Pancreas (tissue), 10 donors: ENCODE results near the gene OR14A2. TPM values are rescaled to one million over a fixed set of nuclear protein-coding genes. Genes with fewer than 3 reads are reported as not detected.
"Not testable (repeated sequence)": the region's sequence is repeated elsewhere in the genome, so short reads cannot be mapped to it uniquely, and the experiment has no call there.

ENCODE experiments used
- ATAC-seq, 4 donors: fragments of 200-7000 bp; cut with Tn5 transposase; one replicate each; pipeline versions ENCODE4 v1.8.0 to v1.9.1; 2020; ENCODE audit warnings: mild to moderate bottlenecking in 4 of 4, moderate library complexity in 4 of 4
- DNase-seq, 6 donors: peaks; one replicate each; pipeline ENCODE4 v3.0.0-alpha.2; 2020
- FAIRE-seq: peaks from 2 replicates; lab custom pipeline; 2012; peaks lifted over from hg19 to GRCh38; lab: Jason Lieb, UNC
- H3K27ac ChIP-seq, 4 donors: fragments of 200-600 bp; sonication (generic); 1 replicate in 3 of 4; 2 replicates in 1 of 4; pipeline versions ENCODE4 v1.5.0 to v1.8.0; 2020
- H3K27me3 ChIP-seq, 4 donors: fragments of 200-600 bp; one replicate each; pipeline ENCODE4 v1.8.0; 2021
- H3K36me3 ChIP-seq, 3 donors: fragments of 200-600 bp; sonication (generic) in 1 of 3; one replicate each; pipeline versions ENCODE4 v1.5.0 to v1.8.0; 2020 to 2021
- H3K4me1 ChIP-seq, 3 donors: fragments of 200-600 bp; one replicate each; pipeline ENCODE4 v1.8.0; 2021
- H3K4me3 ChIP-seq, 4 donors: fragments of 200-600 bp; sonication (generic) in 2 of 4; one replicate each; pipeline versions ENCODE4 v1.5.0 to v1.8.0; 2020 to 2021
- H3K9me3 ChIP-seq, 4 donors: fragments of 200-600 bp; one replicate each; pipeline ENCODE4 v1.8.0; 2021
- WGBS, 2 donors: extraction: QIAGEN DNeasy Blood & Tissue Kit; methylation state at CpG; one replicate each; pipeline ENCODE4 v1.1.7; 2013; 5-methylcytosine and 5-hydroxymethylcytosine counted together
- intact Hi-C, 3 donors: fragments of 100-400 bp; cut with DNase I; formaldehyde crosslinking; loops; one replicate each; pipeline versions ENCODE4 v1.11.1 to v1.14.2; 2022
- polyA plus RNA-seq, 2 donors: library from polyadenylated mRNA; stranded (reverse); fragments of 200-250 nt; gene quantifications; one replicate each; pipeline ENCODE4 v1.2.3, GENCODE V29; 2013
- total RNA-seq, 6 donors: library from RNA; stranded (reverse); fragmentation: NEBNext Ultra II Directional in 4 of 6; extraction: Animal tissue kit (Norgen Biotek cat#: 25700) in 4 of 6; gene quantifications; one replicate each; pipeline versions ENCODE4 v1.2.1 to v1.2.4, GENCODE V29; 2021 to 2023
- TF ChIP-seq, protein P1 (sequence below), 4 donors: fragments of 200-600 bp; sonication (generic) in 3 of 4; IDR thresholded peaks; one replicate each; pipeline versions ENCODE4 v1.5.0 to v1.8.0; 2021; ENCODE audit warnings: antibody characterized with exemption in 4 of 4
- donor health status: healthy with polysubstance abuse.
- donor health status: DM: no; HTN: no; CAD: no; lungs with moderate emphysema.
- donor health status: DM: no; HTN: no; CAD: no.
- donor health status: control.
- donor health status: control.
- donor health status: Bipolar disorder and iron deficiency.
- donor health status: DM: yes; HTN: yes; CAD: no.
- donor health status: DM: no; HTN: no; CAD: no.
- donor health status: DM: no; HTN: no; CAD: no.
- donor health status: DM: yes; HTN: yes; CAD: no.

Gene OR14A2
- total and polyA plus RNA-seq, 8 donors = not detected

DNA sequence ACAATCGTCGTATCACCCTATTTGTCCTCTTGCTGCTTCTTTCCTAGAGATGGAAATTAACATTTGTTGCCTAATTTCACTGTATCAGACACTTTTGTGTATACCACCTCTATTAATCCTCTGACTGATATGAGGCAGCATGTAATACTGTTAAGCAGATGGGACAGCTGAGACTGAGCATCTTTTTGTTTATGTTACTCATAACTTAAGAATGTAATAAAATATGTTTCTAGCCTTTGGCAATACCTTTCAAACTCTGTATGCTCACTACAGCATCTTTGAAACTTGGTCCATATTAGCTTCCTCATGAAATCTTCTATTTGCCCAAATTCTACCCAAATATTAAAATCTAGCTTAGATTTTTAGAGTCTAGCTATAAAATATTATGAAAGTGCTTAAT is 7.2 kb downstream of the OR14A2 start:
- no peak overlapping the region for H3K4me3 ChIP-seq
- no peak overlapping the region for H3K27ac ChIP-seq
- no peaks in the 10 kb centered on the region for H3K36me3 ChIP-seq
- FAIRE-seq (no peak), DNase-seq (no peak), ATAC-seq (no peak)
- intact Hi-C loops = no loop called here
- no peaks in the 10 kb centered on the region for H3K9me3 ChIP-seq
- TF ChIP-seq, protein P1, sequence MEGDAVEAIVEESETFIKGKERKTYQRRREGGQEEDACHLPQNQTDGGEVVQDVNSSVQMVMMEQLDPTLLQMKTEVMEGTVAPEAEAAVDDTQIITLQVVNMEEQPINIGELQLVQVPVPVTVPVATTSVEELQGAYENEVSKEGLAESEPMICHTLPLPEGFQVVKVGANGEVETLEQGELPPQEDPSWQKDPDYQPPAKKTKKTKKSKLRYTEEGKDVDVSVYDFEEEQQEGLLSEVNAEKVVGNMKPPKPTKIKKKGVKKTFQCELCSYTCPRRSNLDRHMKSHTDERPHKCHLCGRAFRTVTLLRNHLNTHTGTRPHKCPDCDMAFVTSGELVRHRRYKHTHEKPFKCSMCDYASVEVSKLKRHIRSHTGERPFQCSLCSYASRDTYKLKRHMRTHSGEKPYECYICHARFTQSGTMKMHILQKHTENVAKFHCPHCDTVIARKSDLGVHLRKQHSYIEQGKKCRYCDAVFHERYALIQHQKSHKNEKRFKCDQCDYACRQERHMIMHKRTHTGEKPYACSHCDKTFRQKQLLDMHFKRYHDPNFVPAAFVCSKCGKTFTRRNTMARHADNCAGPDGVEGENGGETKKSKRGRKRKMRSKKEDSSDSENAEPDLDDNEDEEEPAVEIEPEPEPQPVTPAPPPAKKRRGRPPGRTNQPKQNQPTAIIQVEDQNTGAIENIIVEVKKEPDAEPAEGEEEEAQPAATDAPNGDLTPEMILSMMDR (IDR thresholded peaks at IDR 0.05) = no peak
- H3K4me1 ChIP-seq = no peaks in the 10 kb centered on the region
- 62 to 86% methylated on average over 2 of the region's 2 CpGs for WGBS, 2 donors
- H3K27me3 ChIP-seq = no peaks in the 10 kb centered on the region

GRCh38 chr1:247738315-247738714 is 9.6 kb downstream of the OR14A2 start, which contains the start of gene OR14K1:
TSS of gene OR14K1 (plus strand) at chr1:247738615. CDS start at chr1:247738615, 0 bp downstream.
- no peaks in the 10 kb centered on the region for H3K4me1 ChIP-seq
- H3K27me3 ChIP-seq = no peaks in the 10 kb centered on the region
- DNase-seq (no peak), ATAC-seq (no peak), FAIRE-seq (no peak)
- WGBS, 2 donors = 75 to 83% methylated on average over 1 of the region's 1 CpG
- H3K27ac ChIP-seq = no peak within 1 kb of the TSS
- no peaks in the 10 kb centered on the region for H3K9me3 ChIP-seq
- TF ChIP-seq, protein P1 (IDR thresholded peaks at IDR 0.05) = no peak
- intact Hi-C loops = no loop called here
- no peaks in the 10 kb centered on the region for H3K36me3 ChIP-seq
- no peak within 1 kb of the TSS for H3K4me3 ChIP-seq

GRCh38 chr1:247721222-247721621 is 26.7 kb downstream of the OR14A2 start:
- 76 to 84% methylated on average over 4 of the region's 4 CpGs for WGBS, 2 donors
- H3K36me3 ChIP-seq = no peaks in the 10 kb centered on the region
- H3K9me3 ChIP-seq = no peaks in the 10 kb centered on the region
- H3K27ac ChIP-seq = no peak overlapping the region
- no peaks in the 10 kb centered on the region for H3K4me1 ChIP-seq
- intact Hi-C loops = no loop called here
- no peaks in the 10 kb centered on the region for H3K27me3 ChIP-seq
- TF ChIP-seq, protein P1 (IDR thresholded peaks at IDR 0.05) = no peak
- ATAC-seq = no peak
- no peak for DNase-seq
- no peak for FAIRE-seq
- H3K4me3 ChIP-seq = no peak overlapping the region

GRCh38 chr1:247716546-247716945 is 31.4 kb downstream of the OR14A2 start, which contains the start of gene OR6F1:
TSS of gene OR6F1 (minus strand) at chr1:247716646. CDS start at chr1:247712755, 3,891 bp downstream.
- H3K27me3 ChIP-seq = no peaks in the 10 kb centered on the region
- no peak for FAIRE-seq
- H3K4me3 ChIP-seq = no peak within 1 kb of the TSS
- ATAC-seq = no peak
- H3K36me3 ChIP-seq = no peaks in the 10 kb centered on the region
- H3K9me3 ChIP-seq = no peaks in the 10 kb centered on the region
- DNase-seq = no peak
- H3K27ac ChIP-seq = no peak within 1 kb of the TSS
- WGBS, 2 donors = 68 to 73% methylated on average over 3 of the region's 3 CpGs
- intact Hi-C loops = no loop called here
- TF ChIP-seq, protein P1 (IDR thresholded peaks at IDR 0.05) = no peak
- H3K4me1 ChIP-seq = no peaks in the 10 kb centered on the region

DNA sequence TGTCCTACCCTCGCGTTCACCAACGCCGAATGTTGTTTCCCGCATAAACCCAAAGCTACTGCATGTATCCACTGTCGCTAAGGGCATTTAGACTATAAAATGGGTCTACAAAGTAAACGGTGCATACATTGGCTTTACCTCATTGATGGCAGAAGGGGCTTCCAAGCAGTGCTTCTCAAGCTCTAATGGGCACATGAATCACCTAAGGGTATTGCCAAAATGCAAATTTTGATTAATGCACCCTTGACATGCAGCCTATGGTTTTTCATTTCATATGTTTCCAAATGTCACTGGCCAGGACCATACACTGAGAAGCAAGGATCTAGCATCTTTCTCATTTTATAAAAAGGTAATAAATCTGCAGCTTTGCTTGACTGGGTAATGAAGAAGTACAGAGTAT is 34.2 kb downstream of the OR14A2 start:
- intact Hi-C loops = no loop called here
- H3K4me3 ChIP-seq = no peak overlapping the region
- no peaks in the 10 kb centered on the region for H3K4me1 ChIP-seq
- no peaks in the 10 kb centered on the region for H3K36me3 ChIP-seq
- TF ChIP-seq, protein P1 (IDR thresholded peaks at IDR 0.05) = no peak
- ATAC-seq (no peak), DNase-seq (no peak), FAIRE-seq (no peak)
- H3K27me3 ChIP-seq = no peaks in the 10 kb centered on the region
- no peaks in the 10 kb centered on the region for H3K9me3 ChIP-seq
- WGBS, 2 donors = 66 to 83% methylated on average over 7 of the region's 7 CpGs
- no peak overlapping the region for H3K27ac ChIP-seq

DNA sequence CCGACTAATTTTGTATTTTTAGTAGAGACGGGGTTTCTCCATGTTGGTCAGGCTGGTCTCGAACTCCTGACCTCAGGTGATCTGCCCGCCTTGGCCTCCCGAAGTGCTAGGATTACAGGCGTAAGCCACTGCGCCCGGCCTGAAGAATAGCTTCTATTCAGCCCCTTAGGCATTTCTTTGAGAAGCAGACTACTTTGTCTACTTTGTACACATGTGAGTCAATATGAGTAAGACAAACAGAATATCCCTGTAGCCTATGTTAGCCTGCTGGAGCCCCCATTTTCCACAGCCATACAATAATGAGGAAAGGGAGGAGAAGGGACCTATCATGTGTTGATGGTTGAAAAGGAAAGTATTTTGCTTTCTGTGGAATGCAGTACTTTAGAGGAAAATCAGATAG is 37.3 kb downstream of the OR14A2 start:
- DNase-seq, H3K4me1 ChIP-seq, H3K27ac ChIP-seq, H3K9me3 ChIP-seq, ATAC-seq, H3K4me3 ChIP-seq, H3K27me3 ChIP-seq, intact Hi-C loops, FAIRE-seq, H3K36me3 ChIP-seq: not testable (repeated sequence)
- WGBS, 2 donors = 70 to 79% methylated on average over 8 of the region's 8 CpGs
